22Rv1 (cell line): Measurements from ENCODE around the gene ALOX15.

Source experiments
- CTCF ChIP-seq: fragments of 450-650 bp; IDR thresholded peaks from 2 replicates; pipeline ENCODE4 v1.5.1; 2017; ENCODE audit warnings: mild to moderate bottlenecking
- ZFX ChIP-seq: fragments of 450-650 bp; IDR thresholded peaks from 2 replicates; pipeline ENCODE4 v1.6.1; 2017; ENCODE audit warnings: antibody characterized with exemption, borderline replicate concordance

GRCh38 chr17:4587195-4587594 lies 54.3 kb downstream of the ALOX15 start:
- no peak for TF ChIP-seq CTCF
- TF ChIP-seq ZFX = no peak
